H1 (cell line): ENCODE data around the gene SUSD6. TPM values are rescaled to one million over a fixed set of nuclear protein-coding genes. Genes with fewer than 3 reads are reported as not detected.

Source experiments
- CTCF ChIA-PET: fragments of 300-600 bp; sonication (Branson Sonifier 250); formaldehyde crosslinking; loops from one replicate; lab custom pipeline; 2021; ENCODE audit not compliant: partially characterized antibody; lab: Charles Lee
- POLR2A ChIA-PET: fragments of 300-600 bp; sonication (Branson Sonifier 250); formaldehyde crosslinking; loops from one replicate; lab custom pipeline; 2021; ENCODE audit warnings: inconsistent platforms; ENCODE audit not compliant: partially characterized antibody; lab: Charles Lee
- DNase-seq, 2 experiments: peaks; one replicate each; pipeline versions ENCODE4 v3.0.0 to v3.0.0-alpha.2; 2010 to 2022; ENCODE audit warnings: low spot score in 2 of 2, low read depth in 1 of 2, mixed read lengths in 1 of 2
- FAIRE-seq: peaks from 2 replicates; lab custom pipeline; 2011; peaks lifted over from hg19 to GRCh38; lab: Jason Lieb, UNC
- H2AFZ ChIP-seq: 2 replicates; pipeline ENCODE4 v1.8.1; 2012; ENCODE audit warnings: low read length, inconsistent platforms
- H2AK5ac ChIP-seq: 2 replicates; pipeline ENCODE4 v1.6.1; 2013; ENCODE audit warnings: low read depth, low read length
- H2BK120ac ChIP-seq: replicated peaks from 2 replicates; pipeline ENCODE3; 2013; ENCODE audit warnings: low read depth, low read length, inconsistent platforms
- H2BK12ac ChIP-seq: 2 replicates; pipeline ENCODE4 v1.6.1; 2013; ENCODE audit warnings: low read depth, low read length
- H2BK15ac ChIP-seq: 2 replicates; pipeline ENCODE4 v1.6.1; 2013; ENCODE audit warnings: low read length
- H2BK20ac ChIP-seq: 2 replicates; pipeline ENCODE4 v1.6.1; 2013; ENCODE audit warnings: low read length
- H2BK5ac ChIP-seq: 2 replicates; pipeline ENCODE4 v1.6.1; 2013; ENCODE audit warnings: low read depth, low read length
- H3K14ac ChIP-seq: 2 replicates; pipeline ENCODE4 v1.6.1; 2013; ENCODE audit warnings: inconsistent platforms; ENCODE audit not compliant: insufficient read length
- H3K18ac ChIP-seq: 2 replicates; pipeline ENCODE4 v1.6.1; 2013; ENCODE audit warnings: low read length; ENCODE audit errors: extremely low read depth
- H3K23ac ChIP-seq: 2 replicates; pipeline ENCODE4 v1.6.1; 2013; ENCODE audit warnings: inconsistent platforms; ENCODE audit not compliant: insufficient read length
- H3K23me2 ChIP-seq: 2 replicates; pipeline ENCODE4 v1.6.1; 2013; ENCODE audit warnings: low read depth, low read length
- H3K27ac ChIP-seq: 2 replicates; pipeline ENCODE4 v1.6.1; 2011; ENCODE audit warnings: low read depth, low read length, inconsistent platforms
- H3K27me3 ChIP-seq, 4 experiments: replicated peaks in 1 of 4; 1 replicate in 1 of 4; 2 replicates in 3 of 4; pipeline versions ENCODE4 v1.6.1 to v1.8.1; 2011 to 2013; ENCODE audit warnings: low read length in 3 of 4, mild to moderate bottlenecking in 3 of 4, inconsistent platforms in 2 of 4, mixed read lengths in 2 of 4, moderate library complexity in 1 of 4; ENCODE audit not compliant: control insufficient read depth in 3 of 4, insufficient read depth in 3 of 4; ENCODE audit errors: extremely low read depth in 1 of 4
- H3K36me3 ChIP-seq, 4 experiments: 2 replicates each; pipeline versions ENCODE4 v1.6.1 to v1.8.1; 2011 to 2013; ENCODE audit warnings: mild to moderate bottlenecking in 4 of 4, low read length in 3 of 4, moderate library complexity in 2 of 4, control low read depth in 1 of 4, inconsistent platforms in 1 of 4; ENCODE audit not compliant: insufficient read depth in 4 of 4, control insufficient read depth in 2 of 4
- H3K4ac ChIP-seq: replicated peaks from 2 replicates; pipeline ENCODE3; 2013; ENCODE audit warnings: low read length, low read depth, mixed read lengths, inconsistent platforms; ENCODE audit not compliant: insufficient read length
- H3K4me1 ChIP-seq, 4 experiments: replicated peaks in 1 of 4; 1 replicate in 1 of 4; 2 replicates in 3 of 4; pipeline versions ENCODE4 v1.6.1 to v1.8.1; 2011 to 2013; ENCODE audit warnings: low read length in 3 of 4, inconsistent platforms in 2 of 4, mixed read lengths in 1 of 4; ENCODE audit not compliant: insufficient read depth in 4 of 4, control insufficient read depth in 3 of 4
- H3K4me2 ChIP-seq, 2 experiments: 2 replicates each; pipeline versions ENCODE4 v1.6.1 to v1.8.1; 2011 to 2013; ENCODE audit warnings: low read depth in 2 of 2, low read length in 2 of 2, control low read depth in 1 of 2, inconsistent platforms in 1 of 2, mild to moderate bottlenecking in 1 of 2; ENCODE audit not compliant: insufficient read depth in 1 of 2
- H3K4me3 ChIP-seq, 4 experiments: fragments of 200-600, 300-600 bp in 1 of 4; sonication (generic), shearing (Covaris generic), sonication (Bioruptor Twin) in 1 of 4; 2 replicates each; pipeline versions ENCODE4 v1.5.1 to v1.8.1; 2011 to 2016; ENCODE audit warnings: low read length in 4 of 4, low read depth in 3 of 4, control low read depth in 2 of 4, inconsistent platforms in 2 of 4, mild to moderate bottlenecking in 2 of 4, mixed read lengths in 1 of 4, moderate library complexity in 1 of 4; ENCODE audit not compliant: insufficient read depth in 2 of 4; ENCODE audit errors: extremely low read depth in 1 of 4
- H3K56ac ChIP-seq: replicated peaks from 2 replicates; pipeline ENCODE3; 2013; ENCODE audit warnings: low read depth, mild to moderate bottlenecking, mixed read lengths, low read length, inconsistent platforms; ENCODE audit not compliant: insufficient read length
- H3K79me1 ChIP-seq: 2 replicates; pipeline ENCODE4 v1.6.1; 2013; ENCODE audit warnings: low read depth, low read length, control low read depth
- H3K79me2 ChIP-seq, 2 experiments: 2 replicates each; pipeline versions ENCODE4 v1.6.1 to v1.8.1; 2012 to 2013; ENCODE audit warnings: low read length in 2 of 2, mild to moderate bottlenecking in 2 of 2, inconsistent platforms in 1 of 2; ENCODE audit not compliant: insufficient read depth in 2 of 2, control insufficient read depth in 1 of 2
- H3K9ac ChIP-seq, 4 experiments: replicated peaks in 1 of 4; 1 replicate in 1 of 4; 2 replicates in 3 of 4; pipeline versions ENCODE4 v1.6.1 to v1.8.1; 2011 to 2013; ENCODE audit warnings: low read depth in 3 of 4, low read length in 3 of 4, control low read depth in 2 of 4, mild to moderate bottlenecking in 2 of 4, moderate library complexity in 2 of 4, inconsistent platforms in 1 of 4; ENCODE audit errors: extremely low read depth in 1 of 4
- H3K9me3 ChIP-seq, 2 experiments: 2 replicates each; pipeline versions ENCODE4 v1.6.1 to v1.8.1; 2012 to 2013; ENCODE audit warnings: mild to moderate bottlenecking in 2 of 2, moderate library complexity in 2 of 2, control low read depth in 1 of 2, inconsistent platforms in 1 of 2, low read depth in 1 of 2, low read length in 1 of 2, mixed read lengths in 1 of 2; ENCODE audit not compliant: insufficient read depth in 2 of 2
- H4K20me1 ChIP-seq, 2 experiments: replicated peaks in 1 of 2; 2 replicates each; pipeline versions ENCODE3 to v1.8.1; 2011 to 2013; ENCODE audit warnings: inconsistent platforms in 2 of 2, low read length in 2 of 2, mild to moderate bottlenecking in 1 of 2; ENCODE audit not compliant: insufficient read depth in 2 of 2, control insufficient read depth in 1 of 2
- H4K5ac ChIP-seq: 2 replicates; pipeline ENCODE4 v1.6.1; 2013; ENCODE audit warnings: low read length, low read depth, mixed read lengths, inconsistent platforms; ENCODE audit not compliant: insufficient read length
- H4K8ac ChIP-seq: 2 replicates; pipeline ENCODE4 v1.8.0; 2013; ENCODE audit warnings: mild to moderate bottlenecking, moderate library complexity, low read length, inconsistent platforms; ENCODE audit not compliant: insufficient read depth; ENCODE audit errors: extremely low read depth
- H4K91ac ChIP-seq: replicated peaks from 2 replicates; pipeline ENCODE3; 2013; ENCODE audit warnings: low read length, mixed read lengths, inconsistent platforms; ENCODE audit not compliant: insufficient read length
- CEBPB ChIP-seq: IDR thresholded peaks from 2 replicates; pipeline ENCODE4 v1.6.1; 2012; ENCODE audit warnings: low read depth, low read length
- CREB1 ChIP-seq: IDR thresholded peaks from 2 replicates; pipeline ENCODE4 v1.6.1; 2012; ENCODE audit warnings: inconsistent platforms
- GTF2F1 ChIP-seq: IDR thresholded peaks from 2 replicates; pipeline ENCODE4 v1.6.1; 2012; ENCODE audit warnings: low read depth, low read length, improper control_type of control experiment, borderline replicate concordance
- RBBP5 ChIP-seq: IDR thresholded peaks from 2 replicates; pipeline ENCODE4 v1.7.1; 2012; ENCODE audit warnings: low read depth, mild to moderate bottlenecking, inconsistent platforms, low read length, moderate library complexity, borderline replicate concordance
- RXRA ChIP-seq: IDR thresholded peaks from 2 replicates; pipeline ENCODE4 v1.6.1; 2011; ENCODE audit warnings: low read depth, mild to moderate bottlenecking, low read length, moderate library complexity; ENCODE audit not compliant: insufficient read depth
- SRF ChIP-seq: IDR thresholded peaks from 2 replicates; pipeline ENCODE4 v1.6.1; 2011; ENCODE audit warnings: mild to moderate bottlenecking, low read depth, low read length, moderate library complexity
- TAF1 ChIP-seq: IDR thresholded peaks from 2 replicates; pipeline ENCODE4 v1.6.1; 2011; ENCODE audit warnings: mild to moderate bottlenecking, low read depth, low read length
- WGBS, 2 experiments: shearing (Covaris generic) in 1 of 2; methylation state at CpG; one replicate each; pipeline versions ENCODE4 v1.1.6 to v1.1.7; 2013 to 2015; ENCODE audit warnings: low lambda C conversion rate in 2 of 2, mixed read lengths in 2 of 2, inconsistent platforms in 1 of 2, low coverage in 1 of 2, missing lambda C conversion rate in 1 of 2; ENCODE audit not compliant: insufficient replicate concordance in 2 of 2, insufficient coverage in 1 of 2, insufficient read length in 1 of 2; ENCODE audit errors: extremely low coverage in 1 of 2, missing lambda C conversion rate in 1 of 2; 5-methylcytosine and 5-hydroxymethylcytosine counted together
- polyA plus RNA-seq, 7 experiments: library from polyadenylated mRNA; depleted of rRNA in 3 of 7; stranded (reverse) in 5 of 7; unstranded in 2 of 7; fragments of >200 nt in 5 of 7; fragments of 200-250 nt in 2 of 7; gene quantifications; 1 replicate in 5 of 7; 2 replicates in 1 of 7; 4 replicates in 1 of 7; pipeline versions ENCODE4 v1.2.1 to v1.2.3, GENCODE V29; 2011 to 2013; ENCODE audit warnings: missing spikeins in 2 of 7, mixed read lengths in 2 of 7
- total RNA-seq: library from RNA; stranded (reverse); fragmentation: NEBNext Ultra II Directional; extraction: Animal tissue kit (Norgen Biotek cat#: 25700); gene quantifications from 2 replicates; pipeline ENCODE4 v1.2.1, GENCODE V29; 2021
- TF ChIP-seq, protein P1 (sequence below): IDR thresholded peaks from 2 replicates; pipeline ENCODE4 v1.6.1; 2012; ENCODE audit warnings: inconsistent platforms
- TF ChIP-seq, protein P2 (sequence below), 3 experiments: IDR thresholded peaks; 1 replicate in 2 of 3; 2 replicates in 1 of 3; pipeline versions ENCODE4 v1.5.1 to v1.6.1; 2011; ENCODE audit warnings: low read length in 3 of 3, mild to moderate bottlenecking in 3 of 3, inconsistent platforms in 2 of 3, low read depth in 1 of 3, moderate library complexity in 1 of 3; ENCODE audit not compliant: insufficient read depth in 1 of 3; ENCODE audit errors: control extremely low read depth in 1 of 3

The SUSD6 gene
- total and polyA plus RNA-seq, 2 of the 8 experiments (the other 6 are each of a cell fraction or from before 2014, with no cell fraction given), result 3.0 to 3.8 TPM

DNA sequence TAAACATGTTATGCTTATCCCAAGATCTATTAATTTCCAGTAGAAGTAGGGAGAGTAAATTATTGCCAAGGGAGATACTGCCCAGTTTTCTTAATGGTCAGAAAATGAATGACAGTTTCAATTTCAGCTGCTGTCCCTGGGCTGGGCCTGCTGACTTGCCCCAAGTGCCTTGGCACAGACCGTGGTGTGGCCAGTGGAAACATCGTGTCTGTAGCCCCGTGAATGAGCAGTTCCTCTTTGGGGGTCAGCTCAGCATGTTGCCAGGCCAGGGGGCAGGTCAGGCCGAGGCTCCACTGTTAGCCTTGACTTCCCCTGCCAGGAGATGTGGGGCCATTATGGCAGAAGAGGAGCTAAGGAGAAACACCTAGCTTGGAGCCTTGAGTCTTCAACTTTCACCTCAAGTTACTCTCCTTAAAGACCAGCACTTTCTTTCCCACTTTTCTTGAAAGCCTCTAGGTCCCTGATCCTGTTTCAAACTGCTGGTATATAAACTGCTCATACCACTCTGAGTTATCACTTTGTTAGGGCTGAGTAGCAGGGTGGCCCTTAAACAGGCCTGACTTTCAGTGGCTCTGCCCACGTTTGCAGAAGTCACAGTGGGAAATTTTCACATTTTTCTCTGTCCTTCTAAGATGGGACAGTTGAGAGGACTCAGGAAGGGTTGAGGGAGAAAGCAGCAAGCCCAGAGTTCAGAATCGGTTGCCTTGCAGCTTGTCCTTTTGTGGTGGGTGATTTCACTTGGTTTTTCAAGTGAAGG is 73.2 kb downstream of the SUSD6 start:
- Histone ChIP-seq H3K23ac (no peak overlapping the region), H3K23me2 (no peaks in the 10 kb centered on the region; the same call in 1 of the 2 replicates), H2AFZ (no peak overlapping the region), H3K56ac (no peak overlapping the region), H3K79me1 (no peaks in the 10 kb centered on the region; the same call in 1 of the 2 replicates), H3K27ac (no peak overlapping the region), H2AK5ac (no peak overlapping the region), H4K20me1 (no peaks in the 10 kb centered on the region), H3K9ac (no peak overlapping the region), H3K36me3 (no peaks in the 10 kb centered on the region), H3K4me1 (no peaks in the 10 kb centered on the region; a peak in 1 of 7 replicates), H3K18ac (no peak overlapping the region), H3K27me3 (no peaks in the 10 kb centered on the region), H4K91ac (no peak overlapping the region), H2BK20ac (no peak overlapping the region), H3K9me3 (no peaks in the 10 kb centered on the region), H2BK15ac (no peak overlapping the region), H3K14ac (no peak overlapping the region), H3K4me2 (no peak overlapping the region), H2BK120ac (no peak overlapping the region), H3K79me2 (no peaks in the 10 kb centered on the region), H3K4me3 (no peak overlapping the region), H4K5ac (no peak overlapping the region), H3K4ac (no peak overlapping the region), H2BK5ac (no peak overlapping the region), H2BK12ac (no peak overlapping the region), H4K8ac (no peak overlapping the region; the same call in 1 of the 2 replicates)
- ChIA-PET CTCF (interaction anchor here (0.9 to 3.3 kb wide), 3 partner anchors 11 to 80 kb away, joined by 3 to 12 read pairs (median 4); no protein-coding TSS in a partner anchor), POLR2A (interaction anchor here (0.7 kb wide), 1 partner anchor 111 kb away, joined by 3 read pairs; no protein-coding TSS in a partner anchor)
- WGBS, 2 experiments, result 70% methylated on average over 6 of the region's 6 CpGs; no CpG with 5 or more reads in 1 of the 2 experiments
- DNase-seq, result no peak
- no peak for FAIRE-seq
- TF ChIP-seq TAF1 (no peak), RXRA (no peak), GTF2F1 (no peak), CEBPB (no peak), RBBP5 (no peak), SRF (no peak), CREB1 (no peak)
- TF ChIP-seq, protein P1, sequence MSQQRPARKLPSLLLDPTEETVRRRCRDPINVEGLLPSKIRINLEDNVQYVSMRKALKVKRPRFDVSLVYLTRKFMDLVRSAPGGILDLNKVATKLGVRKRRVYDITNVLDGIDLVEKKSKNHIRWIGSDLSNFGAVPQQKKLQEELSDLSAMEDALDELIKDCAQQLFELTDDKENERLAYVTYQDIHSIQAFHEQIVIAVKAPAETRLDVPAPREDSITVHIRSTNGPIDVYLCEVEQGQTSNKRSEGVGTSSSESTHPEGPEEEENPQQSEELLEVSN, result no peak
- TF ChIP-seq, protein P2, sequence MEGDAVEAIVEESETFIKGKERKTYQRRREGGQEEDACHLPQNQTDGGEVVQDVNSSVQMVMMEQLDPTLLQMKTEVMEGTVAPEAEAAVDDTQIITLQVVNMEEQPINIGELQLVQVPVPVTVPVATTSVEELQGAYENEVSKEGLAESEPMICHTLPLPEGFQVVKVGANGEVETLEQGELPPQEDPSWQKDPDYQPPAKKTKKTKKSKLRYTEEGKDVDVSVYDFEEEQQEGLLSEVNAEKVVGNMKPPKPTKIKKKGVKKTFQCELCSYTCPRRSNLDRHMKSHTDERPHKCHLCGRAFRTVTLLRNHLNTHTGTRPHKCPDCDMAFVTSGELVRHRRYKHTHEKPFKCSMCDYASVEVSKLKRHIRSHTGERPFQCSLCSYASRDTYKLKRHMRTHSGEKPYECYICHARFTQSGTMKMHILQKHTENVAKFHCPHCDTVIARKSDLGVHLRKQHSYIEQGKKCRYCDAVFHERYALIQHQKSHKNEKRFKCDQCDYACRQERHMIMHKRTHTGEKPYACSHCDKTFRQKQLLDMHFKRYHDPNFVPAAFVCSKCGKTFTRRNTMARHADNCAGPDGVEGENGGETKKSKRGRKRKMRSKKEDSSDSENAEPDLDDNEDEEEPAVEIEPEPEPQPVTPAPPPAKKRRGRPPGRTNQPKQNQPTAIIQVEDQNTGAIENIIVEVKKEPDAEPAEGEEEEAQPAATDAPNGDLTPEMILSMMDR (IDR thresholded peaks at IDR 0.05; ENCODE audit: control extremely low read depth in 1 of 3, insufficient read depth in 1 of 3, low read depth in 1 of 3, low read length in 3 of 3), result no peak
